Measurements from ENCODE around the gene NISCH.

Gene NISCH

GRCh38 chr3:52534281-52535183 lies 79.1 kb downstream of the NISCH start:
- in situ Hi-C loops (cut with HindIII; ENCODE audit: low sequenced_read_pairs), result no loop called here

- in situ Hi-C loops (cut with HindIII; ENCODE audit: low sequenced_read_pairs), result no loop called here
These were observed 80.2 kb downstream of the NISCH start for GRCh38 chr3:52535411-52536111.

- in situ Hi-C loops (cut with HindIII; ENCODE audit: low sequenced_read_pairs), result no loop called here
These were observed 80.6 kb downstream of the NISCH start for GRCh38 chr3:52536112-52536368.

GRCh38 chr3:52536369-52537164 lies 81.2 kb downstream of the NISCH start, which contains the start of gene UQCC5:
Gene UQCC5 (plus strand): TSS chr3:52536605. CDS start chr3:52536756, 151 bp downstream.
- in situ Hi-C loops (cut with HindIII; ENCODE audit: low sequenced_read_pairs), result no loop called here

GRCh38 chr3:52537165-52537620 lies 81.8 kb downstream of the NISCH start:
- in situ Hi-C loops (cut with HindIII; ENCODE audit: low sequenced_read_pairs), result no loop called here

- in situ Hi-C loops (cut with HindIII; ENCODE audit: low sequenced_read_pairs), result no loop called here
These were observed 82.5 kb downstream of the NISCH start for GRCh38 chr3:52537726-52538421.

GRCh38 chr3:52539010-52539653 lies 83.7 kb downstream of the NISCH start:
- in situ Hi-C loops (cut with HindIII; ENCODE audit: low sequenced_read_pairs), result no loop called here

GRCh38 chr3:52541050-52541449 lies 85.6 kb downstream of the NISCH start:
- in situ Hi-C loops (cut with HindIII; ENCODE audit: low sequenced_read_pairs), result no loop called here
